Mesendoderm (in vitro differentiated cells): Measurements from ENCODE around the gene SEMA3B.
A peak's percentile ranks its signal among the peaks of the same experiment; 100 is the strongest.

ENCODE experiments used
- DNase-seq: peaks from one replicate; pipeline ENCODE4 v3.0.0; 2013
- H2AK5ac ChIP-seq: 2 replicates; pipeline ENCODE4 v1.6.1; 2013; ENCODE audit warnings: low read length, inconsistent platforms
- H2BK120ac ChIP-seq: 2 replicates; pipeline ENCODE4 v1.6.1; 2013; ENCODE audit warnings: low read depth, mild to moderate bottlenecking, low read length, moderate library complexity, mixed read lengths
- H2BK15ac ChIP-seq: replicated peaks from 2 replicates; pipeline ENCODE4 v1.6.1; 2013; ENCODE audit warnings: low read depth, mild to moderate bottlenecking, moderate library complexity
- H2BK5ac ChIP-seq: 2 replicates; pipeline ENCODE4 v1.6.1; 2013; ENCODE audit warnings: low read length, inconsistent platforms
- H3K18ac ChIP-seq: 2 replicates; pipeline ENCODE4 v1.6.1; 2013; ENCODE audit warnings: mild to moderate bottlenecking, low read length, mixed read lengths
- H3K23ac ChIP-seq: one replicate; pipeline ENCODE4 v1.6.1; 2013; ENCODE audit warnings: low read length
- H3K27ac ChIP-seq: 2 replicates; pipeline ENCODE4 v1.5.1; 2013; ENCODE audit warnings: low read depth, mild to moderate bottlenecking, inconsistent platforms, low read length, moderate library complexity
- H3K27me3 ChIP-seq: 2 replicates; pipeline ENCODE4 v1.6.1; 2013; ENCODE audit warnings: low read length, control low read depth, mild to moderate bottlenecking, inconsistent platforms; ENCODE audit not compliant: insufficient read depth, poor library complexity
- H3K36me3 ChIP-seq: 2 replicates; pipeline ENCODE4 v1.6.1; 2013; ENCODE audit warnings: low read length, inconsistent platforms; ENCODE audit not compliant: control insufficient read depth, insufficient read depth
- H3K4ac ChIP-seq: one replicate; pipeline ENCODE4 v1.6.1; 2013; ENCODE audit warnings: low read depth, mild to moderate bottlenecking, low read length, moderate library complexity
- H3K4me1 ChIP-seq: 2 replicates; pipeline ENCODE4 v1.6.1; 2013; ENCODE audit warnings: low read depth, low read length, inconsistent platforms; ENCODE audit not compliant: control insufficient read depth
- H3K4me2 ChIP-seq: 2 replicates; pipeline ENCODE4 v1.6.1; 2013; ENCODE audit warnings: low read length
- H3K4me3 ChIP-seq: 2 replicates; pipeline ENCODE4 v1.5.1; 2013; ENCODE audit warnings: mild to moderate bottlenecking, low read length
- H3K56ac ChIP-seq: one replicate; pipeline ENCODE4 v1.6.1; 2013; ENCODE audit warnings: low read length
- H3K79me1 ChIP-seq: 2 replicates; pipeline ENCODE4 v1.6.1; 2013; ENCODE audit warnings: low read length, inconsistent platforms
- H3K79me2 ChIP-seq: 2 replicates; pipeline ENCODE4 v1.6.1; 2013; ENCODE audit warnings: mild to moderate bottlenecking, low read length; ENCODE audit not compliant: control insufficient read depth, insufficient read depth
- H3K9ac ChIP-seq: 2 replicates; pipeline ENCODE4 v1.6.1; 2013; ENCODE audit warnings: low read length, inconsistent platforms
- H4K5ac ChIP-seq: one replicate; pipeline ENCODE4 v1.6.1; 2013; ENCODE audit warnings: low read length
- H4K8ac ChIP-seq: one replicate; pipeline ENCODE4 v1.6.1; 2013; ENCODE audit warnings: low read depth, mild to moderate bottlenecking, control low read depth, low read length, moderate library complexity
- whole genome bisulfite sequencing: extraction: QIAGEN DNeasy Blood & Tissue Kit; methylation state at CpG from one replicate; pipeline ENCODE4 v1.1.7; 2013; ENCODE audit warnings: low lambda C conversion rate, missing lambda C conversion rate; ENCODE audit not compliant: insufficient coverage; ENCODE audit errors: extremely low coverage; 5-methylcytosine and 5-hydroxymethylcytosine counted together

SEMA3B gene

DNA sequence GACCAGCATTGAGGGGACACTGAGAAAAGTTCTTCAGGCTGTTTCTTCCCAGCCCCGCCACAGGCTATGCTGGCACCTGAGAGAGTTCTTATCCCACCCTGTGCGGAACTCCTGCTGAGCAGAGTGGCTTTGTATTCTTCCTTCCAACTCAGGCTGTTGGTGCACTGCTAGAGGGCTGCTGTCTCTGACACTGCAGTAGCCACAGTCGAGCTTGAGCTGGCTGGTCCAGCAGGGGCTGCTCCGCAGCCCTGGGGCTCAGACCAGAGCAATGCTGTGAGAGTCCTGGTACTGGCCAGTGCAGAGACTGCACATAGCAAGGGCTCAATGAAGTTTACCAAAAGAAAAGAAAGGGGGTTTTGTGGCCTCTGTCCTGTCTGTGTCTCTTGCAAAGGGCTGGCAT, 29.3 kb upstream of the SEMA3B start:
- Histone ChIP-seq H3K23ac (peak overlapping the region; percentile 35), H2BK5ac (no peak overlapping the region), H3K56ac (peak overlapping the region; percentile 63), H3K27me3 (no peaks in the 10 kb centered on the region), H3K4me1 (peaks cover 39% of the 10 kb centered on the region), H4K8ac (no peak overlapping the region), H3K79me2 (peaks cover 76% of the 10 kb centered on the region), H3K18ac (no peak overlapping the region), H3K79me1 (peaks cover 38% of the 10 kb centered on the region), H3K9ac (peak overlapping the region; percentile 19), H3K4ac (no peak overlapping the region), H3K4me2 (no peak overlapping the region), H2BK120ac (no peak overlapping the region), H3K27ac (no peak overlapping the region), H4K5ac (no peak overlapping the region), H2BK15ac (no peak overlapping the region), H3K4me3 (no peak overlapping the region), H2AK5ac (no peak overlapping the region), H3K36me3 (no peaks in the 10 kb centered on the region)
- WGBS: no CpG with 5 or more reads among the region's 4 CpGs
- DNase-seq: no peak

- Histone ChIP-seq H4K5ac (no peak overlapping the region), H2BK15ac (no peak overlapping the region), H3K4me3 (no peak overlapping the region), H2BK120ac (no peak overlapping the region), H3K23ac (no peak overlapping the region), H3K56ac (peak overlapping the region; percentile 83), H3K4ac (peak overlapping the region; percentile 82), H3K4me2 (peak overlapping the region; percentile 43), H3K27ac (peak overlapping the region; percentile 68), H3K79me2 (peaks cover 77% of the 10 kb centered on the region), H3K9ac (peak overlapping the region; percentile 62), H3K36me3 (no peaks in the 10 kb centered on the region), H2BK5ac (peak overlapping the region; percentile 95), H2AK5ac (peak overlapping the region; percentile 0), H3K4me1 (peaks cover 43% of the 10 kb centered on the region), H3K79me1 (peaks cover 39% of the 10 kb centered on the region), H4K8ac (no peak overlapping the region), H3K18ac (peak overlapping the region; percentile 29), H3K27me3 (no peaks in the 10 kb centered on the region)
- WGBS: no CpG with 5 or more reads among the region's 4 CpGs
- peak; percentile 91 for DNase-seq
Observed at GRCh38 chr3:50241163-50241562, 27.8 kb upstream of the SEMA3B start.

DNA sequence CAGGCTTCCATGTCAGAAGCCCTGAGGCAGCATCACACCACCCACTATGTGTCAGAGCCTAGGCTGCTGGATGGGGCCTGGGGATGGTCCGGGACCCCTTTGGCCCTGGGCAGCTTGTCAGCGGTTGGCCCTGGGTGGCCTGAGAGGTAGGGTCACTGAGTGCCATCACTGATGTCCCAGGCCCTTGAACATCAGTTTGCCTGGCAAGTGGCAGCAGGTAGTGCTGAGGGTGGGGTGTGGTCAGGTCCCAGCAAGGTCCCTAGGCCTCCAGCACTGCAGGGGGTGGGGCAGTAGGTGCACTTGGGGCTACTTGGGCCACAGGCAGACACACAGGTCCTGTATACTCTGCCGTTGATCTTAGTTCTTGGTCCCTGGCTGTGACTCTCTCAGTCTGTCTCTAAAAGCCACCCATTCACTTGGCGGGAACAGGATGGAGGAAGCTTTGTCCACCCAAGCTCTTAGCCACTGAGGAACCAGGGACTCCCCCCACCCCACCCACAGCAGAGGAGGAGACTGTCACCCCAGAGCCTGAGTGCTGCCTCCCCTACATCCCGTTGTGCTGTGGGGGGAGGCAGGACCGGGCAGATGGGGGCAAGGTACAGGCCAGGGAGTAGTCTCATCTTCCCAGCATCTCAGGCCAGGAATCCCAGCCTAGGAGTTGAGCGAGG, 27.1 kb upstream of the SEMA3B start:
- WGBS: no CpG with 5 or more reads among the region's 7 CpGs
- H4K5ac ChIP-seq: no peak overlapping the region
- H3K4me1 ChIP-seq: peaks cover 48% of the 10 kb centered on the region
- peaks cover 70% of the 10 kb centered on the region for H3K79me2 ChIP-seq
- H2BK15ac ChIP-seq: no peak overlapping the region
- peak overlapping the region; percentile 62 for H3K9ac ChIP-seq
- peak overlapping the region; percentile 83 for H3K56ac ChIP-seq
- H3K18ac ChIP-seq: peak overlapping the region; percentile 29
- H3K23ac ChIP-seq: peak overlapping the region; percentile 54
- H3K4me2 ChIP-seq: peak overlapping the region; percentile 10
- peak overlapping the region; percentile 68 for H3K27ac ChIP-seq
- H3K36me3 ChIP-seq: no peaks in the 10 kb centered on the region
- no peak for DNase-seq
- no peak overlapping the region for H2BK120ac ChIP-seq
- peak overlapping the region; percentile 0 for H2AK5ac ChIP-seq
- H3K79me1 ChIP-seq: peaks cover 36% of the 10 kb centered on the region
- H3K4me3 ChIP-seq: no peak overlapping the region
- peak overlapping the region; percentile 82 for H3K4ac ChIP-seq
- peak overlapping the region; percentile 95 for H2BK5ac ChIP-seq
- no peaks in the 10 kb centered on the region for H3K27me3 ChIP-seq
- no peak overlapping the region for H4K8ac ChIP-seq

DNA sequence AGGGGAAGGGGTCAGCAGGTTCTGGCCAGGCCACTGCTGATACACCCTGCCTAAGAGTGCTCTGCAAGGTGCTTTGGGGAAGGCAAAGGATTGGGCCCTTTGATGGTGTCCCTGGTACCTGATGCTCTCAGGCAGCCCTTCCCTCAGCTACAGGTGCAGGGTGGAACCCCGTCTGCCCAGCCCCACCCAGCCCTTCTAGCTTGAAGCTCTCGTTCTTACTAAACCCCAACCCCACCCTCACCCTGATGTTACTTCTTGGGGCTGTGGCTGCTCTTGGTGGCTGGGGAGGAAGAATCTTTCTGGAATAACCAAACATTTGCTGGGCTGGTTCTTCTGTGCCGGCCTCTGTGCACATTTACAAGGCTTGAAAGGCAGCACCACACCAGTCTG, 26.6 kb upstream of the SEMA3B start:
- no peak overlapping the region for H4K8ac ChIP-seq
- no peaks in the 10 kb centered on the region for H3K27me3 ChIP-seq
- H3K27ac ChIP-seq: no peak overlapping the region
- no peak overlapping the region for H2BK15ac ChIP-seq
- H3K79me1 ChIP-seq: peaks cover 33% of the 10 kb centered on the region
- H3K36me3 ChIP-seq: no peaks in the 10 kb centered on the region
- no peak overlapping the region for H3K23ac ChIP-seq
- H3K56ac ChIP-seq: peak overlapping the region; percentile 83
- DNase-seq: no peak
- H3K4me3 ChIP-seq: no peak overlapping the region
- H2BK5ac ChIP-seq: no peak overlapping the region
- peak overlapping the region; percentile 62 for H3K9ac ChIP-seq
- WGBS: no CpG with 5 or more reads among the region's 3 CpGs
- H3K4ac ChIP-seq: no peak overlapping the region
- peak overlapping the region; percentile 0 for H2AK5ac ChIP-seq
- no peak overlapping the region for H2BK120ac ChIP-seq
- peaks cover 49% of the 10 kb centered on the region for H3K4me1 ChIP-seq
- peaks cover 69% of the 10 kb centered on the region for H3K79me2 ChIP-seq
- H4K5ac ChIP-seq: no peak overlapping the region
- H3K4me2 ChIP-seq: no peak overlapping the region
- no peak overlapping the region for H3K18ac ChIP-seq

GRCh38 chr3:50242851-50243542, 25.9 kb upstream of the SEMA3B start:
- no peak overlapping the region for H4K5ac ChIP-seq
- no peak overlapping the region for H2BK5ac ChIP-seq
- no peak overlapping the region for H3K18ac ChIP-seq
- no CpG with 5 or more reads among the region's 14 CpGs for WGBS
- H3K4me2 ChIP-seq: no peak overlapping the region
- H3K4me3 ChIP-seq: no peak overlapping the region
- H2AK5ac ChIP-seq: peak overlapping the region; percentile 64
- H2BK120ac ChIP-seq: no peak overlapping the region
- no peaks in the 10 kb centered on the region for H3K27me3 ChIP-seq
- no peak for DNase-seq
- H3K79me1 ChIP-seq: peaks cover 33% of the 10 kb centered on the region
- peak overlapping the region; percentile 5 for H3K27ac ChIP-seq
- peaks cover 48% of the 10 kb centered on the region for H3K4me1 ChIP-seq
- H4K8ac ChIP-seq: no peak overlapping the region
- H3K9ac ChIP-seq: peak overlapping the region; percentile 17
- no peak overlapping the region for H2BK15ac ChIP-seq
- H3K79me2 ChIP-seq: peaks cover 69% of the 10 kb centered on the region
- peak overlapping the region; percentile 83 for H3K56ac ChIP-seq
- no peak overlapping the region for H3K4ac ChIP-seq
- no peaks in the 10 kb centered on the region for H3K36me3 ChIP-seq
- no peak overlapping the region for H3K23ac ChIP-seq
